Right hindlimb (tissue), 1 donor: ENCODE results near the gene DCAKD.
"Not testable (repeated sequence)": the region's sequence is repeated elsewhere in the genome, so short reads cannot be mapped to it uniquely, and the experiment has no call there.

Source experiments
- DNase-seq: peaks from one replicate; pipeline ENCODE4 v3.0.0-alpha.2; 2018

The DCAKD gene

GRCh38 chr17:45061606-45062205 is 10.3 kb upstream of the DCAKD start:
- no peak for DNase-seq

- DNase-seq = peak; percentile 100
Observed at GRCh38 chr17:45060797-45061605, 9.6 kb upstream of the DCAKD start, which contains the start of gene NMT1. NMT1 (plus strand) TSS chr17:45061317; CDS start chr17:45061330, 13 bp downstream.

DNA sequence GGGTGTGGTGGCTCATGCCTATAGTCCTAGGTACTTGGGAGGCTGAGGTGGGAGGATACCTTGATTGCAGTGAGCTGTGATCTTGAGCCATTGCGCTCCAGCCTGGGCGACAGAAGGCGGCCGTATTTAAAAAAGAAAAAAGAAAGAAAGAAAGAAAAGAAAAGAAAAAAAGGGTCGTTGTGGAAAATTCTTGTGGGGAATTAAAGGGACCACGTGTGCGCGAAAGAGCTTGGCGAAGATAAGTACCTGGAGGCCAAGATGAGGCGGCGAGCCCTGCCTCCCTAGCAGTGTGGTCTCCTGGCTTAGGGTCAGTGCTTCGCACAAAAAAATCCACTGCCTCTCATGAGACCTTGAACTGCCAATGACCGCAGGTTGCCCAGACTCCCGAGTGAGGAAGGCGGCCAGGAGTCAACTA is 9.0 kb upstream of the DCAKD start:
- no peak for DNase-seq

DNA sequence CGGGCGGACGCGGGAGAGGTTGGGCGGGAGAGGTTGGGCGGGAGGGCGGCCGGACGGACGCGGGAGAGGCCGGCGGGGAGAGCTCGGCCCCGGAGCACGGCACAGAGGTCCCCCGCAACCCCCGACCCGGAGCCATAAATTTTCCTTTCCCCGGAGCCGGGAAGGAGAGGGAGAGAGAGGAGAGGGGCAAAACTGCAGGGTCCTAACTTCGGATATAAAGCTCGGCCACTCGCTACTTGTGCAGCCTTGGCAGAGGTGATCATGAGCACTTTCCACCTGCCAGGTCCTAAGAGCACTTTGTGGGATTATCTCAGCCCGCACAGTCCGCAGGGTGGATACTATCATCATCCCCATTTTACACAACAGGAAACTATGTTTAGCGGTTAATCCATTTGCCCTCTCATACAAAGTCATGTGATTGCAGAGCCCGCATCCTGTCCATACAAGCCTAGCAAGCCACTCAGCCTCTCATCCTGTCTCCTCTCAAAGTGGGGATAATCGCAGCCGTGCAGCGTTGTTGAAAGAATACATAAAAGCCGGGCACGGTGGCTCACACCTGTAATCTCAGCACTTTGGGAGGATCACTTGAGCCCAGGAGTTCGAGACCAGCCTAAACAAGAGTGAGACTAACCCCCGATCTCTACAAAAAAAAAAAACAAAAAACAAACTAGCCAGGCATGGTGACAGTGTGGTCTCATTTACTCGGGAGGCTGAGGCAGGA is 780 bp upstream of the DCAKD start:
- DNase-seq = peak; percentile 36

DNA sequence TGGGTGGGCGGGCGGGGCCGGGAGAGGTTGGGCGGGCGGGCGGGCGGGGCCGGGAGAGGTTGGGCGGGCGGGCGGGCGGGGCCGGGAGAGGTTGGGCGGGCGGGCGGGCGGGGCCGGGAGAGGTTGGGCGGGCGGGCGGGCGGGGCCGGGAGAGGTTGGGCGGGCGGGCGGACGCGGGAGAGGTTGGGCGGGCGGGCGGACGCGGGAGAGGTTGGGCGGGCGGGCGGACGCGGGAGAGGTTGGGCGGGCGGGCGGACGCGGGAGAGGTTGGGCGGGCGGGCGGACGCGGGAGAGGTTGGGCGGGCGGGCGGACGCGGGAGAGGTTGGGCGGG is 254 bp upstream of the DCAKD start:
- not testable (repeated sequence) for DNase-seq

GRCh38 chr17:45050481-45051059 is 862 bp downstream of the DCAKD start:
- DNase-seq = peak; percentile 44

DNA sequence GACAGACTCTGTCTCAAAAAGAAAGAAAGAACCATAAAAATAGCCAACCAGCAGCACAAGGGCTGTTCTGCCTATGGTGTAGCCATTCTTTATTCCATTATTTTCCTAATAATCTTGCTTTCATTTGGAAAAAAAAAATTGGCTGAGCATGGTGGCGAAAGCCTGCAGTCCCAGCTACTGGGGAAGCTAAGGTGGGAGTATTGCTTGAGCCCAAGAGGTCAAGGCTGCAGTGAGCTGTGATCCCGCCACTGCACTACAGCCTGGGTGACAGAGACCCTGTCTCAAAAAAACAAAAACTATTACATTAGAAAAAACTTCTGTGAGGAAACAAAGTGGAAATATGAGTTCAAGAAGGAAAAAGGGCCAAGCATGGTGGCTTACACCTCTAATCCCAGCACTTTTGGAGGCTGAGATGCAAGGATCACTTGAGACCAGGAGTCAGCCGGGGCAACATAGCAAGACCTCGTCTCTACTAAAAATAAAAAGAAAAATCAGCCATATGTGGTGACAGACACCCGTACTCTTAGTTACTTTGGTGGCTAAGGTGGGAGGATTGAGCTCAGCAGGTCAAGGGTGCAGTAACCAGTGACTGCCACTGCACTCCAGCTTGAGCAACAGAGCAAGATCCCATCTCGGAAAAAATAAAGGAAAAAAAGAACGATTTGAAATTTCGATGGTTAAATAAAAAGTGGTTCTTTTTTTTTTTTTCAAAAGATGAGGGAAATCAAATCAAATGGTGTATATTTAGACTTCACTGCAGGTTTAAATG is 2.5 kb downstream of the DCAKD start:
- DNase-seq = no peak

DNA sequence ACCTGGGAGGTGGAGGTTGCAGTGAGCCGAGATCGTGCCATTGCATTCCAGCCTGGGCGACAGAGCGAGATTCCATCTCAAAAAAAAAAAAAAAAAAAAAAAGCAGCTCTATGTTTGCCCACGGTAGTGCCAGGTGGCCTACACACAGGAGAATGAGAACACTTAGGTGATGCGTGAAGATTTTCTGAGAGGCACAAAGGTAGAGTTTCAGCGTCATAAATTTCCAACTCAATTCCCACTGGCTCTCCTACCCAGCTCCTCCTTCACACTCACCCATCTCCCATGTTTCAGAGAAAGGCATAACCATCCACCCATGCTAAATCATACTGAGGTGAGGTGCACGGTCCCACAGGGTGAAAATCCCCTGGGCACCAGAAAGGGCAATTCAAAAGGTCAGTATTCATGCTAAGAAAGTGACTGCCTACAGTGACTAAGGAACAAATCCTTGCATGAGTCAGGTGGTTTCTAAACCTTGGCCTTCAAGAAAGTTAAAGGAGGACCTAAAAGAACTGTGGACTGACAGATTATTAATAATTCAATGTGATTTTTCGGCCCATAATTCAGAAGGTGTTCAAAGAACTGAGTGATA is 4.8 kb downstream of the DCAKD start:
- no peak for DNase-seq

DNA sequence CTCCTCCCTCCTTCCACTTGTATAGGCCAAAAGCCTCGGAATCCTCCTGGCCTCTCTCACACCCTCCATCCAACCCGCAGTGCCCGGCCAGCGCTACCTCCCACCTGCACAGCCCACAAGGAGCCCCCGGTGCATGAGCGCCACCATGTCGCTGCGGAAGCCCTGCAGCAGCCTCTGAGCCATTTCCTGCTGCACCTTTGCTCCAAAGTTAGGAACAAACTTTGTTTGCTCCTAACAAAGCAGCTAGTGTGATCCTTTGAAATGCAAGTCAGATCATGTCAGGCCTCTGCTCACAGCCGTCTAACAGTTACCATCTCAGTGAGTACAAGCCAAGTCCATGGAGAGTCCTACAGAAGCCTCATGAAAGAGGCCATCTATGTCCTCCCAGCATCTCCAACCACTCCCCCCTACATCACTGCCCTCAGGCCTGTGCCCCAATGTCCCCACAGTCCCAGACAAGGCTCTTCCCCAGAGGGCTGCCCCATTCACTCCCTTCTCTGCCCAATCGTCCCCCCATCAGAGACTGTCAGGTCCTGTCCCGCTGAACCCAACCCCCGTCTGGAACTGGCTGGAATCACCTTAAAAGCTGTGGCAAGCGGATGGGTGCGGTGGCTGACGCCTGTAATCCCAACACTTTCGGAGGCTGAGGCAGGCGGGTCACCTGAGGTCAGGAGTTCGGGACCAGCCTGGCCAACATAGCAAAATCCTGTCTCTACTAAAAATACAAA is 7.5 kb downstream of the DCAKD start:
- no peak for DNase-seq

DNA sequence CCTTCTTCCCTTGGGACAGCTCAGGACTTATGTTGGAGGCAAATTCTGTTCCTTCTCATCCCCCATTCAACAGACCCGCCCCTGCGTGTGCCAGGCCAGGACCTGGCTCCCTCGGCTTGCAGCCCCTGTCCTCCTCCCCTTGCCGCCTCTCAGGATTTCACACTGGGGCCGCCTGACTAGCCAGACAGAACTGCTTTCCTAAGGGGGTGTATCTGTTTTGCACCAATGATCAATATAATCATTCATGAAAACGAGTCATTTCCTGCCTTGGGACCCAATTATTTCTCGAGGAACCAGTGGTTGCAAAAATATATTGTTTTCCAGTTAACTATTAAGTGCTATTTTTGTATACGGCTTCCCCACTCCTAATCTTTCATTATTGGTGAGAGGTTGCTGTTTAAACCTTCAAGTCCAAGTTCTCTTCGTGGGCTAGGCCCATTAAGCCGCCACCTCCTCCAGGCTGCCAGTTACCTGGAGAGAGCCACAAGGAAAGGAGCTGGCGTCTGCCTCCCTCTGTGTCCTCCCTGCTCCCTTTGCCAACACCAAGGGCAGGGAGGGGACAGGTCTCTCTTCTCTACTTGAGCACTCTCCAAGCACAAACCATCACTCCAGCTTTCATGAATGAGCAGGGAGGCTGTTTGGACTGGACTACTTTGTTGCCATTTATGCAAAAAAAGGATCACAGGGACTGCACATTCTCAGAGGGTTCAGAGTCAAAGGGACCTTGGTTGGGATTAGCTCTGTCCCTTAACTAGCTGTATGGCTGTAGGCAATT is 8.9 kb downstream of the DCAKD start:
- DNase-seq = no peak

DNA sequence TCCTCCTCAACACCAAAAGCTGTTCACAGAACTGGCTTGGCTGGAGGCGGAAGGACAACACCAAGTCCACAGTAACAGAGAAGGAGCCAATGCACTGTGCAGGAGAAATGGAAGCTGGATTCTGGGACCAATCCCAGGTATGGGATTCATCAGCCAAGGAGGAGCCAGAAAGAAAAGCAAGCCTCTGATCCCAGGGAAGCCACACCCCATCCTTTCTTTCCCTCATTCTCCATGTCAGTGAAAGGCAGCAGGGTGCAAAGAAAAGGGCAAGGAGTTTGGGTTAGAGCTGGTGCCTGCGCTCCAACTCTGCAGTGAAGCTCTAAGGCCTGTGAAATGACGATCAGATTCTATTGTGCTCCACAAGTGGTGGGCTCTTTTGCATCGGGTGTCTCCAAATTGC is 11.0 kb downstream of the DCAKD start:
- peak; percentile 21 for DNase-seq

GRCh38 chr17:45038728-45039634 is 12.5 kb downstream of the DCAKD start:
- peak; percentile 71 for DNase-seq

DNA sequence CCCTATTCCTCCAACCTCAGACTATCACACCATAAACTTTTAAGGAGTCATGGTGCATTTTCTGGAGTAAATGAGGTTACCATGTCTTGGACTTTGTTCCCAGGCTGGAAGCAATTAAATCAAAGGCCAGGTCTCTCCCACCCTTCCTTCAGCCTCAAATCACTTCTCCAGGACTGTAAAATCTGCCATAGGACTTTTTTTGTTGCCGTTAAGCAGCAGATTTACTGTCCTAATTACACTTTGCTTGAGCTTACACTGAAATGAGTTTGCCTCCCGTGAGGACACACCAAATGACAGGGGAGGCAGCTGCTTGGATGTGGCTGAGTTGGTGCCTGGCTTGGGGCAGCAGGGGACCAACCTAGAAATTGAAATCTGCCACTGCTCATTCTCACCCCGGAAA is 14.7 kb downstream of the DCAKD start:
- DNase-seq = peak; percentile 37

DNA sequence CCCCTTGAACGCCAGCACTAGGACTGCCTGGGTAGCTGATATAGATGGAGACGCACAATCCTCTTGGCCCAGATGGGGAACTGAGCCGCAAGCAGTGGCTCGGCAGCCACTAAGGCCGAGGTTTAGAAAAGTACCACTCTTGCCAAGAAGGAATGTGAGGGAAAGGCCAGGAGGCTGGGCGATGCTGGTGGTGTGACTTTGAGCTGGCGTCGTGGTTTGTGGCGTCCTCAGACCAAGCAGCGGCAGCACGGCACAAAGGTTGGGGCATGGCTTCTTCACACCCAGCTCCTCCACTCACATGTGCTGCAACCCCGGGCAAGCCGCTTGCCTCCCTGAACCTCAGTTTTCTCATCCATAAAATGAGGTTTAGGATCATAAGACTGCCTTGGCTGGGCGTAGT is 15.6 kb downstream of the DCAKD start:
- DNase-seq = peak; percentile 47

DNA sequence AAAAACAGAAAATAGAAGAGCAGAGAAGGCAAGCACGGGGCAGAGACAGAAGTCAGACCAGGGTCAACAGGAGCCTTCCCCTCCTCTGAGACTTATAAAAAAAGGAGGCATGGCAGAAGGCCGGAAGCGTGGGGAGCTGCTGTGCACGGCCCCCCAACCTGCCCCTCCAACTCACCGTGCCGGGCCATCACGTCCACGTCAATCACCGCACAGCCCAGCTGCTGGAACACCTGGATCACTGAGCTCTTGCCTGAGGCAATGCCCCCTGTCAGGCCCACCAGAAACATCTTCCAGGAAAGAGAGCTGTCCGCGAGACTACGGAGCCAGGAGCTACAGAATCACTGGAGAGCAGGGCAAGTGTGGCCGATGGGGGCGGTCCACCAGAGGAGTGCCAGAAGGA is 16.8 kb downstream of the DCAKD start:
- no peak for DNase-seq

- DNase-seq = no peak
Observed at GRCh38 chr17:45032174-45032541, 19.3 kb downstream of the DCAKD start.

- DNase-seq = no peak
Observed at GRCh38 chr17:45031231-45032173, 19.9 kb downstream of the DCAKD start.

- no peak for DNase-seq
Observed at GRCh38 chr17:45030733-45031132, 20.7 kb downstream of the DCAKD start.
